Activated CD8-positive, alpha-beta T cell treated with anti-CD3 and anti-CD28 coated beads for 36 hours (primary cell): ENCODE data around the gene KMT2D. TPM values are rescaled to one million over a fixed set of nuclear protein-coding genes. Genes with fewer than 3 reads are reported as not detected.
A peak's percentile ranks its signal among the peaks of the same experiment; 100 is the strongest.

ENCODE experiments used
- ATAC-seq: fragments of 200-7000 bp; cut with Tn5 transposase; one replicate; pipeline ENCODE4 v1.10.0; 2021; ENCODE audit warnings: mild to moderate bottlenecking, moderate library complexity
- CTCF ChIA-PET: fragments of 350-600 bp; sonication (Branson Sonifier 250); formaldehyde crosslinking; loops from one replicate; lab custom pipeline; 2021; ENCODE audit warnings: antibody characterized with exemption; lab: Charles Lee
- POLR2A ChIA-PET: fragments of 350-600 bp; sonication (Branson Sonifier 250); formaldehyde crosslinking; loops from one replicate; lab custom pipeline; 2021; ENCODE audit warnings: antibody characterized with exemption; lab: Charles Lee
- DNase-seq: peaks from one replicate; pipeline ENCODE4 v3.0.0-alpha.2; 2020
- H3K27ac Mint-ChIP-seq: one replicate; pipeline ENCODE4 v1.8.0; 2021; ENCODE audit warnings: mild to moderate bottlenecking, mixed read lengths
- H3K27me3 Mint-ChIP-seq: one replicate; pipeline ENCODE4 v1.8.0; 2021; ENCODE audit warnings: mixed read lengths
- H3K36me3 Mint-ChIP-seq: one replicate; pipeline ENCODE4 v1.8.0; 2021; ENCODE audit warnings: low read depth, mixed read lengths
- H3K4me1 Mint-ChIP-seq: one replicate; pipeline ENCODE4 v1.8.0; 2021; ENCODE audit warnings: low read depth, mixed read lengths
- H3K4me3 Mint-ChIP-seq: one replicate; pipeline ENCODE4 v1.8.0; 2021; ENCODE audit warnings: mild to moderate bottlenecking, moderate library complexity, mixed read lengths
- H3K9me3 Mint-ChIP-seq: one replicate; pipeline ENCODE4 v1.8.0; 2021; ENCODE audit warnings: mixed read lengths
- CTCF ChIP-seq: fragments of 200-600 bp; IDR thresholded peaks from one replicate; pipeline ENCODE4 v1.8.0; 2022; ENCODE audit warnings: antibody characterized with exemption, mild to moderate bottlenecking
- intact Hi-C: fragments of 100-400 bp; cut with micrococcal nuclease; formaldehyde crosslinking; loops from one replicate; pipeline ENCODE4 v1.10.0; 2022
- total RNA-seq, 2 experiments: library from RNA; stranded (reverse); gene quantifications; one replicate each; pipeline ENCODE4 v1.2.3, GENCODE V29; 2021

The KMT2D gene
- total RNA-seq, 2 experiments from 2014 or later: 57.5 to 62.3 TPM

GRCh38 chr12:49022558-49023178 is 37.9 kb downstream of the KMT2D start:
- CTCF ChIA-PET: interaction anchor here (0.7 to 1.0 kb wide), 2 partner anchors 40 to 98 kb away, joined by 3 read pairs; no protein-coding TSS in a partner anchor
- no peak overlapping the region for H3K4me3 Mint-ChIP-seq
- H3K9me3 Mint-ChIP-seq: no peaks in the 10 kb centered on the region

GRCh38 chr12:49021292-49021915 is 39.2 kb downstream of the KMT2D start:
- no peak for ATAC-seq
- no peak for TF ChIP-seq CTCF
- no peak overlapping the region for H3K4me3 Mint-ChIP-seq
- DNase-seq: no peak
- H3K27ac Mint-ChIP-seq: no peak overlapping the region
- H3K4me1 Mint-ChIP-seq: peaks cover 22% of the 10 kb centered on the region
- intact Hi-C loops: no loop called here
- peaks cover 32% of the 10 kb centered on the region for H3K36me3 Mint-ChIP-seq
- CTCF ChIA-PET: interaction anchor here (1.0 to 3.3 kb wide), 7 partner anchors 13 to 117 kb away, joined by 3 to 37 read pairs (median 5); a partner anchor contains a TSS
- POLR2A ChIA-PET: interaction anchor here (1.0 to 3.7 kb wide), 3 partner anchors 22 to 110 kb away, joined by 4 to 22 read pairs (median 5); partner anchors contain the start of gene TUBA1B
- no peaks in the 10 kb centered on the region for H3K9me3 Mint-ChIP-seq
- H3K27me3 Mint-ChIP-seq: no peaks in the 10 kb centered on the region

More at GRCh38 chr12:49022558-49023178, 37.9 kb downstream of the KMT2D start:
- intact Hi-C loops: no loop called here
- Mint-ChIP-seq H3K27ac (no peak overlapping the region), H3K4me1 (peaks cover 15% of the 10 kb centered on the region), H3K36me3 (peaks cover 34% of the 10 kb centered on the region), H3K27me3 (no peaks in the 10 kb centered on the region)
- TF ChIP-seq CTCF: no peak
- ATAC-seq: no peak
- POLR2A ChIA-PET: interaction anchor here (1.0 to 2.1 kb wide), 5 partner anchors 9 to 33 kb away, joined by 4 to 6 read pairs (median 4); no protein-coding TSS in a partner anchor
- DNase-seq: no peak

- H3K27ac Mint-ChIP-seq: peak overlapping the region; percentile 2
- H3K9me3 Mint-ChIP-seq: no peaks in the 10 kb centered on the region
- no peaks in the 10 kb centered on the region for H3K27me3 Mint-ChIP-seq
- peaks cover 23% of the 10 kb centered on the region for H3K4me1 Mint-ChIP-seq
- ChIA-PET POLR2A (interaction anchor here (0.9 to 3.7 kb wide), 6 partner anchors 10 to 168 kb away, joined by 3 to 22 read pairs (median 4); partner anchors contain the start of genes DDX23, FKBP11 and TUBA1B), CTCF (interaction anchor here (1.0 to 3.3 kb wide), 16 partner anchors 11 to 168 kb away, joined by 3 to 37 read pairs (median 6); partner anchors contain the start of genes DDX23 and WNT1)
- H3K4me3 Mint-ChIP-seq: no peak overlapping the region
- intact Hi-C loops: no loop called here
- TF ChIP-seq CTCF: no peak
- peaks cover 26% of the 10 kb centered on the region for H3K36me3 Mint-ChIP-seq
- DNase-seq (no peak), ATAC-seq (no peak)
These were observed 40.2 kb downstream of the KMT2D start for GRCh38 chr12:49020441-49020840.

GRCh38 chr12:49019443-49020324 is 40.9 kb downstream of the KMT2D start:
- ATAC-seq (peak; percentile 14), DNase-seq (peak; percentile 80)
- intact Hi-C loops: no loop called here
- Mint-ChIP-seq H3K4me3 (peak overlapping the region; percentile 95), H3K36me3 (peaks cover 28% of the 10 kb centered on the region), H3K9me3 (no peaks in the 10 kb centered on the region), H3K27me3 (no peaks in the 10 kb centered on the region), H3K27ac (peak overlapping the region; percentile 98), H3K4me1 (peaks cover 23% of the 10 kb centered on the region)
- POLR2A ChIA-PET: interaction anchor here (0.5 to 3.7 kb wide), 9 partner anchors 10 to 167 kb away, joined by 3 to 22 read pairs (median 4); partner anchors contain the start of genes DDN, DDX23, FKBP11 and TUBA1B
- peak; percentile 36 for TF ChIP-seq CTCF
- CTCF ChIA-PET: interaction anchor here (0.6 to 3.3 kb wide), 19 partner anchors 10 to 167 kb away, joined by 3 to 37 read pairs (median 5); partner anchors contain the start of genes DDX23 and WNT1
